GM12878 (cell line): ENCODE measurements around the gene ITGA11.

Experiments
- ASH2L ChIP-seq: fragments of 300-600, 200-600 bp; sonication (generic); IDR thresholded peaks from 2 replicates; pipeline ENCODE4 v1.6.1; 2017; ENCODE audit warnings: low read depth, mild to moderate bottlenecking, borderline replicate concordance
- ESRRA ChIP-seq: IDR thresholded peaks from 2 replicates; pipeline ENCODE4 v1.6.1; 2012; ENCODE audit warnings: mild to moderate bottlenecking, low read length, improper control_type of control experiment
- EZH2 ChIP-seq: IDR thresholded peaks from 2 replicates; pipeline ENCODE4 v1.6.1; 2012; ENCODE audit warnings: low read depth, mild to moderate bottlenecking, control low read depth, inconsistent platforms, low read length, borderline replicate concordance; ENCODE audit not compliant: control insufficient read depth
- FOXM1 ChIP-seq: IDR thresholded peaks from 2 replicates; pipeline ENCODE4 v1.6.1; 2012; ENCODE audit warnings: low read depth, mild to moderate bottlenecking, inconsistent platforms, low read length, moderate library complexity
- HDAC2 ChIP-seq: fragments of 200-600 bp; sonication (generic); IDR thresholded peaks from 2 replicates; pipeline ENCODE4 v1.6.1; 2017
- JUND ChIP-seq: IDR thresholded peaks from 2 replicates; pipeline ENCODE4 v1.6.1; 2012; ENCODE audit warnings: low read depth, mild to moderate bottlenecking, low read length, improper control_type of control experiment, moderate library complexity
- PML ChIP-seq: IDR thresholded peaks from 2 replicates; pipeline ENCODE4 v1.6.1; 2012; ENCODE audit warnings: low read length, inconsistent platforms
- POLR2A ChIP-seq: IDR thresholded peaks from 2 replicates; pipeline ENCODE4 v1.6.1; 2011; ENCODE audit warnings: low read depth, mild to moderate bottlenecking, low read length
- RCOR1 ChIP-seq: conservative IDR thresholded peaks from 2 replicates; pipeline ENCODE4 v1.6.1; 2012; ENCODE audit warnings: low read depth, low read length, improper control_type of control experiment
- SREBF1 ChIP-seq: IDR thresholded peaks from 2 replicates; pipeline ENCODE4 v1.6.1; 2012; ENCODE audit warnings: mild to moderate bottlenecking, low read length
- TAF1 ChIP-seq: IDR thresholded peaks from 2 replicates; pipeline ENCODE4 v1.6.1; 2011; ENCODE audit warnings: mild to moderate bottlenecking, low read depth, low read length, borderline replicate concordance
- YBX1 ChIP-seq: fragments of 450-650 bp; IDR thresholded peaks from 2 replicates; pipeline ENCODE4 v1.6.1; 2016; ENCODE audit warnings: antibody characterized with exemption
- TF ChIP-seq, protein P1 (sequence below), 3 experiments: IDR thresholded peaks in 2 of 3; conservative IDR thresholded peaks in 1 of 3; 2 replicates each; pipeline ENCODE4 v1.5.1; 2011; ENCODE audit warnings: low read depth in 3 of 3, low read length in 3 of 3, mild to moderate bottlenecking in 3 of 3, control low read depth in 2 of 3, moderate library complexity in 2 of 3, inconsistent platforms in 1 of 3, mixed read lengths in 1 of 3; ENCODE audit not compliant: control insufficient read depth in 2 of 3, insufficient read depth in 1 of 3; ENCODE audit errors: extremely low read depth in 1 of 3

DNA sequence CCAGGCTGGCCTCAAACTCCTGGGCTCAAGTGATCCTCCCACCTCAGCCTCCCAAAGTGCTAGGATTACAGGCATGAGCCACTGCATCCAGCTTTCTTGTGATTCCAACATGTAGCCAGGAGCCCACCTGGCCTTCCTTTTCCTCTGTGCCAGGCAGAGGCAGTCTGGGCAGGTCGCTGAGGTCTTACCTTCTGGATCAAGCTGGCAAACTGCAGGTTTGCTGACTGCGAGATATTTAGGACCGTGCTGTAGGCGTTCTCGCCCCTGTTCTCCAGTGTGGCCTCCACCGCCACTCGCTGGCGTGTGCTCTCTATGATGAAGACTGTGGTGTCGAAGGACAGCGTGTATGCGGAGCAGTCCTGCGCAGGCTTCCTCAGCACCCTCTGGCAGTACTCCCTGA lies 112.0 kb downstream of the ITGA11 start:
- TF ChIP-seq JUND (no peak), EZH2 (no peak), TAF1 (no peak), HDAC2 (no peak), ESRRA (no peak), ASH2L (no peak), POLR2A (no peak), PML (no peak), SREBF1 (no peak), RCOR1 (no peak), YBX1 (no peak), FOXM1 (no peak)
- TF ChIP-seq, protein P1, sequence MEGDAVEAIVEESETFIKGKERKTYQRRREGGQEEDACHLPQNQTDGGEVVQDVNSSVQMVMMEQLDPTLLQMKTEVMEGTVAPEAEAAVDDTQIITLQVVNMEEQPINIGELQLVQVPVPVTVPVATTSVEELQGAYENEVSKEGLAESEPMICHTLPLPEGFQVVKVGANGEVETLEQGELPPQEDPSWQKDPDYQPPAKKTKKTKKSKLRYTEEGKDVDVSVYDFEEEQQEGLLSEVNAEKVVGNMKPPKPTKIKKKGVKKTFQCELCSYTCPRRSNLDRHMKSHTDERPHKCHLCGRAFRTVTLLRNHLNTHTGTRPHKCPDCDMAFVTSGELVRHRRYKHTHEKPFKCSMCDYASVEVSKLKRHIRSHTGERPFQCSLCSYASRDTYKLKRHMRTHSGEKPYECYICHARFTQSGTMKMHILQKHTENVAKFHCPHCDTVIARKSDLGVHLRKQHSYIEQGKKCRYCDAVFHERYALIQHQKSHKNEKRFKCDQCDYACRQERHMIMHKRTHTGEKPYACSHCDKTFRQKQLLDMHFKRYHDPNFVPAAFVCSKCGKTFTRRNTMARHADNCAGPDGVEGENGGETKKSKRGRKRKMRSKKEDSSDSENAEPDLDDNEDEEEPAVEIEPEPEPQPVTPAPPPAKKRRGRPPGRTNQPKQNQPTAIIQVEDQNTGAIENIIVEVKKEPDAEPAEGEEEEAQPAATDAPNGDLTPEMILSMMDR (IDR thresholded peaks at IDR 0.05 in 2 of 3, conservative IDR thresholded peaks at IDR 0.05 in 1 of 3; ENCODE audit: control insufficient read depth in 2 of 3, extremely low read depth in 1 of 3, insufficient read depth in 1 of 3, low read depth in 3 of 3, low read length in 3 of 3) = no peak
